HEK293T (cell line): Measurements from ENCODE around the gene ACSL5.

Experiments used
- ARNT ChIP-seq: fragments of 450-650 bp; IDR thresholded peaks from 2 replicates; pipeline ENCODE4 v1.6.1; 2017; ENCODE audit warnings: mild to moderate bottlenecking
- BHLHE40 ChIP-seq: fragments of 450-650 bp; IDR thresholded peaks from 2 replicates; pipeline ENCODE4 v1.6.1; 2016; ENCODE audit warnings: mild to moderate bottlenecking, moderate library complexity, borderline replicate concordance
- CTBP1 ChIP-seq: fragments of 450-650 bp; IDR thresholded peaks from 2 replicates; pipeline ENCODE4 v1.6.1; 2016; ENCODE audit warnings: borderline replicate concordance
- ELF4 ChIP-seq: fragments of 450-650 bp; IDR thresholded peaks from 2 replicates; pipeline ENCODE4 v1.6.1; 2017; ENCODE audit warnings: antibody characterized with exemption
- FOXA1 ChIP-seq: fragments of 450-650 bp; IDR thresholded peaks from 2 replicates; pipeline ENCODE4 v1.6.1; 2016; ENCODE audit warnings: mild to moderate bottlenecking
- FOXK2 ChIP-seq: fragments of 450-650 bp; IDR thresholded peaks from 2 replicates; pipeline ENCODE4 v1.6.1; 2016; ENCODE audit warnings: mild to moderate bottlenecking
- FOXM1 ChIP-seq: fragments of 450-650 bp; IDR thresholded peaks from 2 replicates; pipeline ENCODE4 v1.6.1; 2017; ENCODE audit warnings: mild to moderate bottlenecking, borderline replicate concordance
- LEF1 ChIP-seq: fragments of 450-650 bp; IDR thresholded peaks from 2 replicates; pipeline ENCODE4 v1.6.1; 2017; ENCODE audit warnings: mild to moderate bottlenecking, borderline replicate concordance
- NFRKB ChIP-seq: fragments of 450-650 bp; IDR thresholded peaks from 2 replicates; pipeline ENCODE4 v1.6.1; 2016; ENCODE audit warnings: mild to moderate bottlenecking, moderate library complexity
- PKNOX1 ChIP-seq: fragments of 450-650 bp; IDR thresholded peaks from 2 replicates; pipeline ENCODE4 v1.6.1; 2016
- SP1 ChIP-seq: fragments of 450-650 bp; IDR thresholded peaks from 2 replicates; pipeline ENCODE4 v1.6.1; 2017
- SUZ12 ChIP-seq: fragments of 450-650 bp; IDR thresholded peaks from 2 replicates; pipeline ENCODE4 v1.6.1; 2016; ENCODE audit warnings: mild to moderate bottlenecking
- ZNF384 ChIP-seq: fragments of 450-650 bp; IDR thresholded peaks from 2 replicates; pipeline ENCODE4 v1.6.1; 2016

GRCh38 chr10:112338957-112339356, 35.0 kb upstream of the ACSL5 start:
- TF ChIP-seq FOXK2 (no peak), PKNOX1 (no peak), SP1 (no peak), FOXA1 (no peak), FOXM1 (no peak), ARNT (no peak), LEF1 (no peak), ZNF384 (no peak), BHLHE40 (no peak), NFRKB (no peak), ELF4 (no peak), SUZ12 (no peak), CTBP1 (no peak)
